KOPT-K1 (cell line): ENCODE results near the gene OR7G2.

Source experiments
- H3K27ac ChIP-seq: fragments of 200-600 bp; sonication (generic); 2 replicates; pipeline ENCODE4 v1.5.1; 2016; ENCODE audit warnings: antibody characterized with exemption, mild to moderate bottlenecking, low read depth, low read length; ENCODE audit not compliant: poor library complexity, severe bottlenecking
- H3K36me3 ChIP-seq: fragments of 200-600 bp; sonication (generic); 2 replicates; pipeline ENCODE4 v1.5.1; 2017; ENCODE audit warnings: antibody characterized with exemption, mild to moderate bottlenecking, low read length, moderate library complexity; ENCODE audit not compliant: insufficient read depth
- H3K9me3 ChIP-seq: fragments of 200-600 bp; sonication (generic); 2 replicates; pipeline ENCODE4 v1.5.1; 2017; ENCODE audit warnings: antibody characterized with exemption, low read length, mild to moderate bottlenecking; ENCODE audit not compliant: insufficient read depth, poor library complexity, severe bottlenecking

OR7G2 gene

DNA sequence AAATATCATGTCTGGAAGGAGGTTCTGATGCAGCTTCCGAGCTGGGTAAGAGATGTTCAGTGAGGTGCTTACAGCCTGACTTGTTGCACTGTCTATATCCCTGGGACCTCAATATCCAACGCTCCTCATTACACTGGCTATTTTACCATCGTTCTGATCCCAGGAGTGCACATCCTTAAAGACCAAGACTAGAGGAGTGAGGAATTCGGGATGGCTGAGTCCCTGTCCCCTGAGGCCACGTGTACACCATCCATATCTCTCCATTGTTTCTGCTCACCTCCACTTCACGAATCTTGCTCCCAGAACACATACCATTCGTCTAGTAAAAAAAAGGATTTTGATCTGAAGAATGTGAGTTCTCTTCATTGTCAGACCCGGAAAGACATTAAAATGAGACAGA, at the start of gene OR7G2:
TSS of gene OR7G2 (minus strand) at position 101 of the 400 bp plus-strand sequence. CDS start 4,232 bp downstream, outside the sequence.
- H3K36me3 ChIP-seq: no peaks in the 10 kb centered on the region
- no peak within 1 kb of the TSS for H3K27ac ChIP-seq
- no peaks in the 10 kb centered on the region for H3K9me3 ChIP-seq

DNA sequence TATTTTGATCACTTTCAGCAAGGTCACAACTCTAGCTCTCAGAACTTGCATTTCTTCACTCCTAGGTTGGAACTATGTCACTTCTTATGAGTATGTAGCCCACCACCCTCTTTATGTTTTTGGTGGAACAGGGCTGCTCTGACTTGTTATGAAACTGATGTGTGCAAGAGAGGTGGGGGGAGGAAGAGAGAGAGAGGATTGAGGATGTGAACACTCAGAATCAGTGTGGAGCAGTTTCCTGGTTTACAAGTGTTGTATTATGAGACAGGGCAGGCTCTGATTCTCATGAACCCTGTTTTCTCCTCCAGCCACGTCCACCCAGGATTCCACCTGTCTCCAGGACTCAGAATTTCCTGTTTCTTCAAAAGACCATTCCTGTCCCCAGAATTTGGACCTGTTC, 49.0 kb upstream of the OR7G2 start:
- peaks cover 98% of the 10 kb centered on the region for H3K36me3 ChIP-seq
- peaks cover 17% of the 10 kb centered on the region for H3K9me3 ChIP-seq
- H3K27ac ChIP-seq: no peak overlapping the region

DNA sequence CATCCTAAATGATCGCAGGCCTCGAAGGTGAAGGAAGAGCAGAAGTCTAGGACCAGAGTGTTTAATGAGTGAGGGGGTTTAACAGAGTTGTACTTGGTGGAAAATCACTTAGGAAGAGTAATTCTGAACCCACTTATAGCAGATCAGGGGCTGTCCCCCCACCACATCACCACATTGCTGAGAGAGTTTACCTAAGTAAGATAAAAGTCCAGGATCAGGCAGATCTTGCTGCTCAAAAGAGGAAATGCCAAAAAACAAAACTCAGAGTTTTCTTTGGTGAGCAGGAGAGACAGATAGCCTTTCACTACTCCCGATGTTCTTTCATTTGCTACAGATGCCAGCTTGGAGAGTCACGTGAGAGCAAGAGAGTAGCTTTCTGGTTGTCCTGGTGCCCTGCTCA, 48.3 kb upstream of the OR7G2 start:
- peaks cover 24% of the 10 kb centered on the region for H3K9me3 ChIP-seq
- no peak overlapping the region for H3K27ac ChIP-seq
- peaks cover 98% of the 10 kb centered on the region for H3K36me3 ChIP-seq

DNA sequence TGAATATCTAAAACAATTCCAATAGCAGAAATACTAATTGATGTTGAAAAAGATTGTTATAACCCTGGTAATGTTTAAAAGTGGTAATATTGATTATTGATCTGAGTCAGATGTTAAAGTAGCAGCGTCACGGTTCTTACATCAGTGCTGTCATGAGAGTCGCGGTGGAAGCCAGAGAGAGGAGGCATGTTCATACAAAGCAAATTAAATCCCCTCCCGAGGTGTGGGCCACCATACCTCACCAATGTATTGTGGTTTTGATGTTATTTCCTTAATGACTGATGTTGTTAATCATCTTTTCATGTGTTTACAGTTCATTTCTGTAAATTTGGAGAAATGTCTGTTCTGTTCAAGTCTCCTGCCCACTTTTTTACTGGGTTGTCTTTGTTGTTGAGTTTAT, 44.1 kb upstream of the OR7G2 start:
- Histone ChIP-seq H3K9me3 (peaks cover 63% of the 10 kb centered on the region), H3K27ac (no peak overlapping the region), H3K36me3 (peaks cover 98% of the 10 kb centered on the region)

DNA sequence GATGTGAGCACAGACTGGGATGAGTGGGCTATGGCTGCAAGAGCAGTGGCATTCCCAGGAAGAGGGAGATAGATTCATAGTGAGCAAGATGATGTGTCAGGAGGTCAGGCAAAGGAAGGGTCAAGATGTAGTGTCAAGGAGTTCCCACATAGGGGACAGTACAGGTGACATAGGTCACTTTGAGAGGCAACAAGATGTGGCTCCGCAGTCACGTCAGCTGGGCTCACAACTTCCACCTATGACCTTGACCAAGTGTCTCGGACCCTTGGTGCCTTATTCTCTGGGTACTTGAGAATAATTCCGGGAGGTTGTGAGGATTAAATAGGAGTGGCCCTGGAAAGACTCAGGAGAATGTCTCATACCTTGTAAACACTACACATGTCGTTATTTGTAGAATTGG, 43.4 kb upstream of the OR7G2 start:
- H3K9me3 ChIP-seq: peaks cover 70% of the 10 kb centered on the region

DNA sequence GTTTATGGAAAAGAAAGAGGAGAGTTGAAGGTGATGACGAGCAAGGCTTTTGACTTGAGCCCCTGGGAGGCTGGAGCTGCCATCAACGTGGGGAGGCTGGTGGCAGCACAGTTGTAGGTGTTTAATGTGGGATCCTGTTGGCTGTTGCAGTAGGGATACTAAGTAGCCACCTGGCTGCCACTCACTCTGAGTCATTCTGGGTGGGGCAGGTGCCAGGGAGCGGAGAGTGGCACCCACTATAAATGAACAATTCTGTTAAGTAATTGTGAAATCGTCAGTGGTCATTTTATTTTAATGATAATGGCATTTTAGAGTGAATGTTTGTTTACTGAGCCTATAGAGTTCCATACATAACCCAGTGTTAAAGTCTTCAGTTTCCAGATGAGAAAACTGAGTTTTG, 42.7 kb upstream of the OR7G2 start:
- H3K9me3 ChIP-seq: peaks cover 77% of the 10 kb centered on the region

More for the DNA sequence above, 43.4 kb upstream of the OR7G2 start:
- no peak overlapping the region for H3K27ac ChIP-seq
- peaks cover 93% of the 10 kb centered on the region for H3K36me3 ChIP-seq

DNA sequence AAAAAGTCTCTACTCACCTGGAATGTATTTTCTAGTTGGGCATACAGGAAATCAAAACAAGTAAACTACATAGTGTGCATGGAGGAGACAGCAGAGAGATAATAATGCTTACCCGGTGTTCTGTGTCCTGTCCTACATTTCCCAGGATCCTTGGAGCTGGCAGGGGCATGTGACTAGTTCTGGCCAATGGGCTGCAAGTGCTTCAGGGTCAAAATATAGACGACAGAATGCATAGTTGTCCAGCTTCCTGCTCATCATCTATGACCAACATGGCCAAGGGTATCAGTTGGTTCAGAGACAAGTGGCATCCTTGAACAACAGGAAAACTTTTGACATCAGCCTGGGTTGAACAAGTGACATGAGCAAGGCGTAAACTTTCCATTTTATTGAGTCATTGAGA, 41.4 kb upstream of the OR7G2 start:
- peaks cover 90% of the 10 kb centered on the region for H3K9me3 ChIP-seq
- H3K36me3 ChIP-seq: peaks cover 95% of the 10 kb centered on the region
- H3K27ac ChIP-seq: no peak overlapping the region

More for the DNA sequence above, 42.7 kb upstream of the OR7G2 start:
- H3K27ac ChIP-seq: no peak overlapping the region
- peaks cover 93% of the 10 kb centered on the region for H3K36me3 ChIP-seq

DNA sequence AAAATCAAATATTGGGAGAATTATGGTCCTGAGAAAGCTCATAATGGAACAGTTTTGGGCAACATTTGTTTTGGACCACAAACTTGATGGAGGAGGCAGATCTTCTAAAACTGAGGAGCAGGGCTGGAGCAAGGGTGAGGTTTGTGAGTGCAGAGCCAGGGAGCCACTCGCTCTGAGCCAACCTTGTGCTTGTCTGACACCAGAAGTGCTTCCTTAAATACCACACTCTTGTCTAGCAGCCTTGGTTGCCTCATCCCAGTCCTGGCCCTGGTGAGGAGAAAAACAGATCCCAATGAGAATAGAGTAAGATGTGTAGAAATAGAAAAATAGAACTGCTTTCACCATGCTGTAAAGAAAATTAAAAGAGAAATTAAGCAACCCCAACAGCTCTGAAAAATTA, 39.6 kb upstream of the OR7G2 start:
- Histone ChIP-seq H3K9me3 (peaks cover 92% of the 10 kb centered on the region), H3K36me3 (peaks cover 95% of the 10 kb centered on the region)

DNA sequence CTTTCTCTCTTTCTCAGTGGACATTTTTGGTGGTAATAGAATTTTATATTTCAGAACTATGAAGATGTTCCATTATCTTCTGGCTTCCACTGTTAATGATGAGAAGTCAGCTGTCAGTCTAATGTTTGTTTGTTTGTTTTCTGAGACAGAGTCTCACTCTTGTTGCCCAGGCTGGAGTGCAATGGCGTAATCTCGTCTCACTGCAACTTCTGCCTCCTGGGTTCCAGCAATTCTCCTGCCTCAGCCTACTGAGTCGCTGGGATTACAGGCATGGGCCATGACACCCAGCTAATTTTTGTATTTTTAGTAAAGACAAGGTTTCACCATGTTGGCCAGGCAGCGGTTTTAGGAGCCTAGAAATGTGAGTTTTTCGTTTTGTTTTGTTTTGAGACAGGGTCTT, 37.6 kb upstream of the OR7G2 start:
- H3K9me3 ChIP-seq: peaks cover 73% of the 10 kb centered on the region
- no peak overlapping the region for H3K27ac ChIP-seq
- peaks cover 79% of the 10 kb centered on the region for H3K36me3 ChIP-seq

More for the DNA sequence above, 39.6 kb upstream of the OR7G2 start:
- H3K27ac ChIP-seq: no peak overlapping the region

DNA sequence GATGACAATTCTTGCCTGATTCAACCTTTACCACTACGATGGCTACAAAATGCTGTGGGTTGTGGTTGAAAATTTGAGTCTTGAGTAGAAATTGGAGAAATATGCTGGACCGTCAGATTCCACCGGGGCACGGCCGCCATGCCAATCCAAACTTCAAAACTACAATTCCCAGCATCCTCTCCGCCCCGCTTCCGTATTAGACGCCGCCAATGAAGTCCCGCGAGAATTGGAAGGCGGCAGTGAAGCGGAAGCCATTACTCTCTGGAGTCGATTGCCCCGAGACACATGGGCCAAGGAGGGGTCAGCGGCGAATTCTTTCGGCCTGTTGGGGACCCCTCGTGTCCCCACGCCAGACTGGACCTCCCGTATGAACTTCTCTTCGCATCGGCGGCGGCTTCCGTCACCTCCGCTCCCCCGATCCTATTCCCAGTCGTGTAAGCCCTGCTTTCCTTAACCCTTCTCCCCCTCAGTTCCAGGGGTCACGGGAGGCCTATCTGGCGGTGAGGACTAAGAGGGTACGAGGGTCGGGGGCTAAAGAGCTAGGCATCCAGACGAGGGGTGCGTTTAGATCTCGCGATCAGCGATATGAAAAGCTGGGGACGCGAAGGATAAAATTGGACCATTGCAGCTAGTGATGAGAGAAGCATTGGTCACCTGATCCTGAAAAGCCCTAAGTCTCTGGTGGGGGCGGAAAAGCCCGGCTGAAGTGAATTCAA, 33.0 kb upstream of the OR7G2 start, which contains the start of gene ZNF317:
TSS of gene ZNF317 (plus strand) at position 239 of the 716 bp plus-strand sequence. CDS start 15,620 bp downstream, outside the sequence.
- peaks cover 38% of the 10 kb centered on the region for H3K36me3 ChIP-seq
- peaks cover 30% of the 10 kb centered on the region for H3K9me3 ChIP-seq
- peak within 1 kb of the TSS; percentile 85 for H3K27ac ChIP-seq

DNA sequence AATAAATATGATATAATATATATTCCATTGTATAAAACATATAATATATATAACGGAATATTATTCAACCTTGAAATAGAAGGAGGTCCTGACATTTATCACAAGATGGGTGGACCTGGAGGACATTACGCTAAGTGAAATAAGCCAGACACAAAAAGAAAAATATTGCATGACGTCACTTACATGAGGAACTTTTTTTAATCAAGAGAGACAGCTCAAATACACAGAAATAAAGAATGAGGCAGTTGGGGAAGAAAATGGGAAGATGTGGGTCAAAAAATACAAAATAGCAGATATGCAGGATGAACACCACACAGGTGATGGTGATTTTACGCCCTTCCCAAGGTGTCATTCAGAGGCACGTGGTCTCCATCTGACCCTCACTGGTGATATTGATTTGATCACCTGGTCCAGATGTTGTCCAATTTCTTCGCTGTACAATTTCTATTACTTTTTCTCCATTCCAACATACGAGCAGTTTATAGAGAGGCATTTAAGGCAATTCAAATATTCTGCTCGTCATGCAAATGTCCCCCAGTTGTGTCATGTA, 32.4 kb upstream of the OR7G2 start:
- Histone ChIP-seq H3K9me3 (peaks cover 24% of the 10 kb centered on the region), H3K27ac (peak overlapping the region; percentile 85), H3K36me3 (peaks cover 32% of the 10 kb centered on the region)

DNA sequence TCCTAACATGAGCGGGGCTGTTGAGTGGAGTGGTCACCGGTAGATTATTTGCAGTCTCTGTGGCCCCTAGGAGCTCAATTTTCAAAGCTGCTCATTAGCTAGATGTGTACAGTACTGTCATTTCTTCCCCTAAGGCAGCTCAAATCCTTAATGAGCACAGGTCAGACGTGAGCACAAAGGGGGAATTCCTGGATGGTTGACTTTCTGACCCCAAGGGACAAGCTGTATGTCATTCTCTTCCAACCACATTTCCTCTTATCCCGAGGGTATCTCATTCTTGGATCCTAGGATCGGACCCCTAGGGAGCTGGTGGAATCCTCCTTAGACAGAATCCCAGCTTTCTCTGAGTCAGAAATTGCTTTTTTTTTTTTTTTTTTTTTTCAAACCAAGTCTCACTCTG, 25.1 kb upstream of the OR7G2 start:
- no peaks in the 10 kb centered on the region for H3K9me3 ChIP-seq
- H3K36me3 ChIP-seq: no peaks in the 10 kb centered on the region
- no peak overlapping the region for H3K27ac ChIP-seq

DNA sequence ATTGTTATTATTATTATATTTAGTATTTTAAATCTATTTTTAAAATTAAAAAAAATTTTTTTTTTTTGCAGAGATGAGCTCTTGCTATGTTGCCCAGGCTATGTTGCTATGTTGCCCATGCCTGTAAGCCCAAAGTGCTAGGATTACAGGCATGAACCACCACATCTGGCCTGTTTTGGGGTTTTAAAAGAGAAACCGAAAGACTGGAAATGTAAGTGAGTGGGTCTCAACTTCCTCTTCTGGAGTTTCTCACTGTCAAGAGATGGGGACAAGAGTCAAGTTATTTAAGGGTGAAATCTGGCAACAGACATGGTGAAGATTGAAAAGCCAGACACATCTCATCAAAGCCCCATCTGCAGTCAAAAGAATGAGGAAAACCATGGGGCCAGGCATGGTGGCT, 23.7 kb upstream of the OR7G2 start:
- H3K36me3 ChIP-seq: no peaks in the 10 kb centered on the region

DNA sequence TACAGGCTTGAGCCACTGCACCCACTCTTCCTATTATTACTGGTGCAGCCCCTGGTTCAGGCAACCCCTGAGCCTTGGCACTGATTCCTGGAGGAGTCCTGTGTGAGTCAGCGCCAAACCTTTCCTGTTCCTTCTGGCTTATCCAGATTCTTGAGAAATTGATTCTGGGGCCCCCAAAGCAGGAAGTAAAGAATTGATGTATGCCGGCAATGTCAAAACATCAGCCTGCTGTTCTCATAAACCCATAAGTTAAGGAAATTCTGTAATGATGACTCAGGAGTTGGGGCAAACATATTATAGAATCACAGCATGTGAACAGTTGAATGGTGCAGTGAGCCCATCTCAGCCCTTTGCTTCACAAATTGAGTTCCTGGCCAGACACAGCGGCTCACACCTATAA, 20.9 kb upstream of the OR7G2 start:
- Histone ChIP-seq H3K36me3 (no peaks in the 10 kb centered on the region), H3K9me3 (no peaks in the 10 kb centered on the region), H3K27ac (no peak overlapping the region)

More for the DNA sequence above, 23.7 kb upstream of the OR7G2 start:
- H3K9me3 ChIP-seq: no peaks in the 10 kb centered on the region
- H3K27ac ChIP-seq: peak overlapping the region; percentile 26

DNA sequence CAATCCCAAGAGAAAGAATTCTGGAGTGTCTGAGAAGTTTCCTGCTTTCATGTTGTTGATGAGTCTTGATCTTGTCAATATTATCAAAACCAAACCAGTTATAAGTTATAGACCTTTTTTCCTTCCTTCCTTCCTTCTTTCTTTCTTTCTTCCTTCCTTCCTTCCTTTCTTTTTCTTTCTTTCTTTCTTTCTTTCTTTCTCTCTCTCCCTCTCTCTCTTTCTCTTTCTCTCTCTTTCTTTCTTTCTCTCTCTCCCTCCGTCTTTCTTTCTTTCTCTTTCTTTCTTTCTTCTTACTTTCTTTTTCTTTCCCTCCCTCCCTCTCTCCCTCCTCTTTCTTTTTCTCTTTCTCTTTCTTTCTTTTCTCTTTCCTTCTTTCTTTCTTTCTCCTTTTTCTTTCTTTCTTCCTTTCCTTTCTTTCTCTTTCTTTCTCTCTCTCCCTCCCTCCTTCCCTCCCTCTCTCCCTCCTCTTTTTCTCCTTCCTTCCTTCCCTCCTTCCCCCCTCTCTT, 19.7 kb upstream of the OR7G2 start, which contains the start of gene OR7G3:
TSS of gene OR7G3 (minus strand) at position 51 of the 506 bp plus-strand sequence. CDS start at position 51, 0 bp downstream.
- no peaks in the 10 kb centered on the region for H3K36me3 ChIP-seq
- H3K27ac ChIP-seq: no peak within 1 kb of the TSS
- H3K9me3 ChIP-seq: no peaks in the 10 kb centered on the region
